Neural cell (in vitro differentiated cells): ENCODE results near the gene KLHL28.

Source experiments
- POLR2AphosphoS5 ChIP-seq: IDR thresholded peaks from 2 replicates; pipeline ENCODE4 v1.6.1; 2012
- TF ChIP-seq, protein P1 (sequence below): fragments of 450-650 bp; IDR thresholded peaks from 2 replicates; pipeline ENCODE4 v1.5.1; 2014; ENCODE audit warnings: antibody characterized with exemption, mild to moderate bottlenecking, moderate library complexity; ENCODE audit not compliant: poor library complexity, severe bottlenecking
- TF ChIP-seq, protein P2 (sequence below): IDR thresholded peaks from 2 replicates; pipeline ENCODE4 v1.6.1; 2012; ENCODE audit warnings: borderline replicate concordance

DNA sequence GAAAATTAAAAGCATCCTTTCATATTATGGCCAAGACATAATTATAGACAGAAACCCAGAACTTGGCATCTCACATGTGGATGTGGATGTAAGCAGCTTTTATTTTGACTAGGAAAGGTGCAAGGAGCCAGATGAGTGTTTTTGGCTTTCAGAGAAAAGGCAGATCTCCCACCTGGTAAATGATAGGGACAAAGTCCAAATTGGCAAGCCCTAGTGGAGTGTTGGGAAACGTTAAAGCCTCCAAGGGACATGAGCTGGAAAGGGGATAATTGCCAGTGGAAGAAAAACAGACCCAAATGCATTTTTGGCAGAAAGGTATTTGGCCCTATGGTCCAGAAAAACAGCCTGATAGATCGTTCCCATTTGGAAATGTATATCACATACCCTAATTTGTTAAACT, 60.1 kb downstream of the KLHL28 start:
- TF ChIP-seq, protein P1, sequence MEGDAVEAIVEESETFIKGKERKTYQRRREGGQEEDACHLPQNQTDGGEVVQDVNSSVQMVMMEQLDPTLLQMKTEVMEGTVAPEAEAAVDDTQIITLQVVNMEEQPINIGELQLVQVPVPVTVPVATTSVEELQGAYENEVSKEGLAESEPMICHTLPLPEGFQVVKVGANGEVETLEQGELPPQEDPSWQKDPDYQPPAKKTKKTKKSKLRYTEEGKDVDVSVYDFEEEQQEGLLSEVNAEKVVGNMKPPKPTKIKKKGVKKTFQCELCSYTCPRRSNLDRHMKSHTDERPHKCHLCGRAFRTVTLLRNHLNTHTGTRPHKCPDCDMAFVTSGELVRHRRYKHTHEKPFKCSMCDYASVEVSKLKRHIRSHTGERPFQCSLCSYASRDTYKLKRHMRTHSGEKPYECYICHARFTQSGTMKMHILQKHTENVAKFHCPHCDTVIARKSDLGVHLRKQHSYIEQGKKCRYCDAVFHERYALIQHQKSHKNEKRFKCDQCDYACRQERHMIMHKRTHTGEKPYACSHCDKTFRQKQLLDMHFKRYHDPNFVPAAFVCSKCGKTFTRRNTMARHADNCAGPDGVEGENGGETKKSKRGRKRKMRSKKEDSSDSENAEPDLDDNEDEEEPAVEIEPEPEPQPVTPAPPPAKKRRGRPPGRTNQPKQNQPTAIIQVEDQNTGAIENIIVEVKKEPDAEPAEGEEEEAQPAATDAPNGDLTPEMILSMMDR = no peak
- TF ChIP-seq, protein P2, sequence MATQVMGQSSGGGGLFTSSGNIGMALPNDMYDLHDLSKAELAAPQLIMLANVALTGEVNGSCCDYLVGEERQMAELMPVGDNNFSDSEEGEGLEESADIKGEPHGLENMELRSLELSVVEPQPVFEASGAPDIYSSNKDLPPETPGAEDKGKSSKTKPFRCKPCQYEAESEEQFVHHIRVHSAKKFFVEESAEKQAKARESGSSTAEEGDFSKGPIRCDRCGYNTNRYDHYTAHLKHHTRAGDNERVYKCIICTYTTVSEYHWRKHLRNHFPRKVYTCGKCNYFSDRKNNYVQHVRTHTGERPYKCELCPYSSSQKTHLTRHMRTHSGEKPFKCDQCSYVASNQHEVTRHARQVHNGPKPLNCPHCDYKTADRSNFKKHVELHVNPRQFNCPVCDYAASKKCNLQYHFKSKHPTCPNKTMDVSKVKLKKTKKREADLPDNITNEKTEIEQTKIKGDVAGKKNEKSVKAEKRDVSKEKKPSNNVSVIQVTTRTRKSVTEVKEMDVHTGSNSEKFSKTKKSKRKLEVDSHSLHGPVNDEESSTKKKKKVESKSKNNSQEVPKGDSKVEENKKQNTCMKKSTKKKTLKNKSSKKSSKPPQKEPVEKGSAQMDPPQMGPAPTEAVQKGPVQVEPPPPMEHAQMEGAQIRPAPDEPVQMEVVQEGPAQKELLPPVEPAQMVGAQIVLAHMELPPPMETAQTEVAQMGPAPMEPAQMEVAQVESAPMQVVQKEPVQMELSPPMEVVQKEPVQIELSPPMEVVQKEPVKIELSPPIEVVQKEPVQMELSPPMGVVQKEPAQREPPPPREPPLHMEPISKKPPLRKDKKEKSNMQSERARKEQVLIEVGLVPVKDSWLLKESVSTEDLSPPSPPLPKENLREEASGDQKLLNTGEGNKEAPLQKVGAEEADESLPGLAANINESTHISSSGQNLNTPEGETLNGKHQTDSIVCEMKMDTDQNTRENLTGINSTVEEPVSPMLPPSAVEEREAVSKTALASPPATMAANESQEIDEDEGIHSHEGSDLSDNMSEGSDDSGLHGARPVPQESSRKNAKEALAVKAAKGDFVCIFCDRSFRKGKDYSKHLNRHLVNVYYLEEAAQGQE = no peak
- TF ChIP-seq POLR2AphosphoS5 = no peak
